GM12878 (cell line): Measurements from ENCODE around the gene MRPL30. TPM values are rescaled to one million over a fixed set of nuclear protein-coding genes. Genes with fewer than 3 reads are reported as not detected.

Experiments used
- ATF7 ChIP-seq: fragments of 450-650 bp; IDR thresholded peaks from 2 replicates; pipeline ENCODE4 v1.6.1; 2016; ENCODE audit warnings: low read depth, mild to moderate bottlenecking
- BACH1 ChIP-seq: fragments of 450-650 bp; IDR thresholded peaks from 2 replicates; pipeline ENCODE4 v1.6.1; 2017; ENCODE audit warnings: mild to moderate bottlenecking, borderline replicate concordance
- CBX5 ChIP-seq: sonication (generic); IDR thresholded peaks from 2 replicates; pipeline ENCODE4 v1.6.1; 2016; ENCODE audit warnings: low read depth, moderate library complexity, mild to moderate bottlenecking, inconsistent platforms
- DPF2 ChIP-seq: fragments of 450-650 bp; IDR thresholded peaks from 2 replicates; pipeline ENCODE4 v1.6.1; 2017; ENCODE audit warnings: mild to moderate bottlenecking
- EGR1 ChIP-seq, 2 experiments: IDR thresholded peaks; 1 replicate in 1 of 2; 2 replicates in 1 of 2; pipeline ENCODE4 v1.6.1; 2011 to 2012; ENCODE audit warnings: low read depth in 2 of 2, low read length in 2 of 2, borderline replicate concordance in 1 of 2, mild to moderate bottlenecking in 1 of 2, moderate library complexity in 1 of 2
- ESRRA ChIP-seq: IDR thresholded peaks from 2 replicates; pipeline ENCODE4 v1.6.1; 2012; ENCODE audit warnings: mild to moderate bottlenecking, low read length, improper control_type of control experiment
- FOXM1 ChIP-seq: IDR thresholded peaks from 2 replicates; pipeline ENCODE4 v1.6.1; 2012; ENCODE audit warnings: low read depth, mild to moderate bottlenecking, inconsistent platforms, low read length, moderate library complexity
- IRF4 ChIP-seq: IDR thresholded peaks from 2 replicates; pipeline ENCODE4 v1.6.1; 2011; ENCODE audit warnings: low read depth, low read length
- LARP7 ChIP-seq: fragments of 450-650 bp; IDR thresholded peaks from 2 replicates; pipeline ENCODE4 v1.6.1; 2017; ENCODE audit warnings: mild to moderate bottlenecking
- NFIC ChIP-seq: IDR thresholded peaks from 2 replicates; pipeline ENCODE4 v1.6.1; 2012; ENCODE audit warnings: low read depth, mild to moderate bottlenecking, inconsistent platforms, low read length, moderate library complexity
- NR2C2 ChIP-seq: IDR thresholded peaks from 2 replicates; pipeline ENCODE4 v1.6.1; 2011; ENCODE audit warnings: borderline replicate concordance, low read depth; ENCODE audit not compliant: control insufficient read depth, insufficient read length
- POU2F2 ChIP-seq: IDR thresholded peaks from 3 replicates; pipeline ENCODE4 v1.6.1; 2011; ENCODE audit warnings: low read depth, mild to moderate bottlenecking, low read length, borderline replicate concordance
- RAD21 ChIP-seq: IDR thresholded peaks from 2 replicates; pipeline ENCODE4 v1.6.1; 2011; ENCODE audit warnings: mild to moderate bottlenecking, low read depth, low read length, moderate library complexity; ENCODE audit not compliant: insufficient read depth
- RAD51 ChIP-seq: fragments of 450-650 bp; IDR thresholded peaks from 2 replicates; pipeline ENCODE4 v1.6.1; 2016; ENCODE audit warnings: moderate library complexity, mild to moderate bottlenecking, inconsistent platforms
- TBL1XR1 ChIP-seq: IDR thresholded peaks from 2 replicates; pipeline ENCODE4 v1.6.1; 2012; ENCODE audit warnings: low read depth, low read length, improper control_type of control experiment
- ZNF207 ChIP-seq: fragments of 450-650 bp; IDR thresholded peaks from 2 replicates; pipeline ENCODE4 v1.6.1; 2014; ENCODE audit warnings: antibody characterized with exemption, mild to moderate bottlenecking, borderline replicate concordance
- ZSCAN29 ChIP-seq: fragments of 450-650 bp; IDR thresholded peaks from 2 replicates; pipeline ENCODE4 v1.6.1; 2017; ENCODE audit warnings: mild to moderate bottlenecking, moderate library complexity
- polyA plus RNA-seq, 11 experiments: library from polyadenylated mRNA; depleted of rRNA in 4 of 11; unstranded in 6 of 11; stranded (reverse) in 5 of 11; fragments of >200 nt; fragmentation: Nextera tagmentation in 4 of 11; fragmentation: Illumina TruSeq in 1 of 11; extraction: Ambion mirVana in 4 of 11; extraction: Trizol in 1 of 11; gene quantifications; 1 replicate in 1 of 11; 2 replicates in 10 of 11; pipeline versions ENCODE4 v1.2.1 to v1.2.3, GENCODE V29; 2011 to 2016; ENCODE audit warnings: inconsistent platforms in 2 of 11, missing spikeins in 2 of 11, low read depth in 1 of 11
- total RNA-seq, 4 experiments: library from RNA; depleted of rRNA in 3 of 4; stranded (reverse); fragments of >200 nt in 3 of 4; fragmentation: Illumina TruSeq in 1 of 4; extraction: Trizol in 1 of 4; gene quantifications; 2 replicates each; pipeline versions ENCODE4 v1.2.1 to v1.2.3, GENCODE V29; 2013 to 2021
- TF ChIP-seq, protein P1 (sequence below): fragments of 450-650 bp; formaldehyde crosslinking; IDR thresholded peaks from 2 replicates; pipeline ENCODE4 v1.4.0; 2020; ENCODE audit warnings: mild to moderate bottlenecking, moderate library complexity
- TF ChIP-seq, protein P2 (sequence below): IDR thresholded peaks from 2 replicates; pipeline ENCODE4 v1.6.1; 2011; ENCODE audit warnings: borderline replicate concordance, low read depth, mild to moderate bottlenecking, moderate library complexity, low read length; ENCODE audit not compliant: insufficient read depth, poor library complexity, severe bottlenecking
- TF ChIP-seq, protein P3 (sequence below): IDR thresholded peaks from 2 replicates; pipeline ENCODE4 v1.6.1; 2011; ENCODE audit warnings: low read depth, low read length, improper control_type of control experiment, borderline replicate concordance
- TF ChIP-seq, protein P4 (sequence below): IDR thresholded peaks from 2 replicates; pipeline ENCODE4 v1.6.1; 2011; ENCODE audit warnings: low read depth, mild to moderate bottlenecking, low read length, moderate library complexity, borderline replicate concordance; ENCODE audit errors: extremely low read depth

Gene MRPL30
- total and polyA plus RNA-seq, 10 of the 15 experiments (the other 5 are each of a cell fraction or from before 2014, with no cell fraction given) = 33.6 to 63.3 (median 40.1) TPM

DNA sequence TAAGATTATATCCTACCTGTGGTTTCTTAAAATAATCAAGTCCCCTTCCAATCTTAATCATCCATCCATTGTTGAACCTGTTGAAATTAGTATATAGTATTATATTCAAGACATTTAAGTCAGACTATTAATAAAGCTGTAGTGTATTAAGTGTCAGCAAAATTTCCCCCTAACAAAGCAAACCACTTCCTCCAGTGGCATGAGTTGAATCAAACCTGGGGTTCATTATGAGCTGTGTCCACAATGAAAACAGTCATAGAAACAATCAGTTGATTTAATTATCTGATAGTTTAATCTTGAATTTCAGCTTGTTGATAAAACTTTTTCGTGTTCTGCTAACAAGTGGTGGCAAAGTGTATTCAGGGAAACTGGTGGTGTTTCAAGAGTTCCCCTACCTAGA lies 11.4 kb upstream of the MRPL30 start (continued):
- TF ChIP-seq ZSCAN29 (no peak), RAD21 (no peak), NR2C2 (no peak), LARP7 (no peak), IRF4 (peak; percentile 68; the same call in 1 of the 2 replicates), ATF7 (no peak), ESRRA (no peak), CBX5 (no peak), FOXM1 (no peak), EGR1 (IDR thresholded peaks at IDR 0.05; ENCODE audit: borderline replicate concordance in 1 of 2, low read depth in 2 of 2, low read length in 2 of 2) (no peak), NFIC (0 out of 2 replicates have a peak, but pooled peaks have one; percentile 57), BACH1 (no peak), ZNF207 (no peak), TBL1XR1 (no peak), RAD51 (no peak), POU2F2 (0 out of 3 replicates have a peak, but pooled peaks have one; percentile 5), DPF2 (peak; percentile 64; the same call in 1 of the 2 replicates)
- TF ChIP-seq, protein P1, sequence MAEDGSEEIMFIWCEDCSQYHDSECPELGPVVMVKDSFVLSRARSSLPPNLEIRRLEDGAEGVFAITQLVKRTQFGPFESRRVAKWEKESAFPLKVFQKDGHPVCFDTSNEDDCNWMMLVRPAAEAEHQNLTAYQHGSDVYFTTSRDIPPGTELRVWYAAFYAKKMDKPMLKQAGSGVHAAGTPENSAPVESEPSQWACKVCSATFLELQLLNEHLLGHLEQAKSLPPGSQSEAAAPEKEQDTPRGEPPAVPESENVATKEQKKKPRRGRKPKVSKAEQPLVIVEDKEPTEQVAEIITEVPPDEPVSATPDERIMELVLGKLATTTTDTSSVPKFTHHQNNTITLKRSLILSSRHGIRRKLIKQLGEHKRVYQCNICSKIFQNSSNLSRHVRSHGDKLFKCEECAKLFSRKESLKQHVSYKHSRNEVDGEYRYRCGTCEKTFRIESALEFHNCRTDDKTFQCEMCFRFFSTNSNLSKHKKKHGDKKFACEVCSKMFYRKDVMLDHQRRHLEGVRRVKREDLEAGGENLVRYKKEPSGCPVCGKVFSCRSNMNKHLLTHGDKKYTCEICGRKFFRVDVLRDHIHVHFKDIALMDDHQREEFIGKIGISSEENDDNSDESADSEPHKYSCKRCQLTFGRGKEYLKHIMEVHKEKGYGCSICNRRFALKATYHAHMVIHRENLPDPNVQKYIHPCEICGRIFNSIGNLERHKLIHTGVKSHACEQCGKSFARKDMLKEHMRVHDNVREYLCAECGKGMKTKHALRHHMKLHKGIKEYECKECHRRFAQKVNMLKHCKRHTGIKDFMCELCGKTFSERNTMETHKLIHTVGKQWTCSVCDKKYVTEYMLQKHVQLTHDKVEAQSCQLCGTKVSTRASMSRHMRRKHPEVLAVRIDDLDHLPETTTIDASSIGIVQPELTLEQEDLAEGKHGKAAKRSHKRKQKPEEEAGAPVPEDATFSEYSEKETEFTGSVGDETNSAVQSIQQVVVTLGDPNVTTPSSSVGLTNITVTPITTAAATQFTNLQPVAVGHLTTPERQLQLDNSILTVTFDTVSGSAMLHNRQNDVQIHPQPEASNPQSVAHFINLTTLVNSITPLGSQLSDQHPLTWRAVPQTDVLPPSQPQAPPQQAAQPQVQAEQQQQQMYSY = no peak
- TF ChIP-seq, protein P2, sequence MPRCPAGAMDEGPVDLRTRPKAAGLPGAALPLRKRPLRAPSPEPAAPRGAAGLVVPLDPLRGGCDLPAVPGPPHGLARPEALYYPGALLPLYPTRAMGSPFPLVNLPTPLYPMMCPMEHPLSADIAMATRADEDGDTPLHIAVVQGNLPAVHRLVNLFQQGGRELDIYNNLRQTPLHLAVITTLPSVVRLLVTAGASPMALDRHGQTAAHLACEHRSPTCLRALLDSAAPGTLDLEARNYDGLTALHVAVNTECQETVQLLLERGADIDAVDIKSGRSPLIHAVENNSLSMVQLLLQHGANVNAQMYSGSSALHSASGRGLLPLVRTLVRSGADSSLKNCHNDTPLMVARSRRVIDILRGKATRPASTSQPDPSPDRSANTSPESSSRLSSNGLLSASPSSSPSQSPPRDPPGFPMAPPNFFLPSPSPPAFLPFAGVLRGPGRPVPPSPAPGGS = no peak
- TF ChIP-seq, protein P3, sequence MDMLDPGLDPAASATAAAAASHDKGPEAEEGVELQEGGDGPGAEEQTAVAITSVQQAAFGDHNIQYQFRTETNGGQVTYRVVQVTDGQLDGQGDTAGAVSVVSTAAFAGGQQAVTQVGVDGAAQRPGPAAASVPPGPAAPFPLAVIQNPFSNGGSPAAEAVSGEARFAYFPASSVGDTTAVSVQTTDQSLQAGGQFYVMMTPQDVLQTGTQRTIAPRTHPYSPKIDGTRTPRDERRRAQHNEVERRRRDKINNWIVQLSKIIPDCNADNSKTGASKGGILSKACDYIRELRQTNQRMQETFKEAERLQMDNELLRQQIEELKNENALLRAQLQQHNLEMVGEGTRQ = no peak
- TF ChIP-seq, protein P4, sequence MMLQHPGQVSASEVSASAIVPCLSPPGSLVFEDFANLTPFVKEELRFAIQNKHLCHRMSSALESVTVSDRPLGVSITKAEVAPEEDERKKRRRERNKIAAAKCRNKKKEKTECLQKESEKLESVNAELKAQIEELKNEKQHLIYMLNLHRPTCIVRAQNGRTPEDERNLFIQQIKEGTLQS = no peak
